Measurements from ENCODE around the gene GPSM3.

GPSM3 gene

DNA sequence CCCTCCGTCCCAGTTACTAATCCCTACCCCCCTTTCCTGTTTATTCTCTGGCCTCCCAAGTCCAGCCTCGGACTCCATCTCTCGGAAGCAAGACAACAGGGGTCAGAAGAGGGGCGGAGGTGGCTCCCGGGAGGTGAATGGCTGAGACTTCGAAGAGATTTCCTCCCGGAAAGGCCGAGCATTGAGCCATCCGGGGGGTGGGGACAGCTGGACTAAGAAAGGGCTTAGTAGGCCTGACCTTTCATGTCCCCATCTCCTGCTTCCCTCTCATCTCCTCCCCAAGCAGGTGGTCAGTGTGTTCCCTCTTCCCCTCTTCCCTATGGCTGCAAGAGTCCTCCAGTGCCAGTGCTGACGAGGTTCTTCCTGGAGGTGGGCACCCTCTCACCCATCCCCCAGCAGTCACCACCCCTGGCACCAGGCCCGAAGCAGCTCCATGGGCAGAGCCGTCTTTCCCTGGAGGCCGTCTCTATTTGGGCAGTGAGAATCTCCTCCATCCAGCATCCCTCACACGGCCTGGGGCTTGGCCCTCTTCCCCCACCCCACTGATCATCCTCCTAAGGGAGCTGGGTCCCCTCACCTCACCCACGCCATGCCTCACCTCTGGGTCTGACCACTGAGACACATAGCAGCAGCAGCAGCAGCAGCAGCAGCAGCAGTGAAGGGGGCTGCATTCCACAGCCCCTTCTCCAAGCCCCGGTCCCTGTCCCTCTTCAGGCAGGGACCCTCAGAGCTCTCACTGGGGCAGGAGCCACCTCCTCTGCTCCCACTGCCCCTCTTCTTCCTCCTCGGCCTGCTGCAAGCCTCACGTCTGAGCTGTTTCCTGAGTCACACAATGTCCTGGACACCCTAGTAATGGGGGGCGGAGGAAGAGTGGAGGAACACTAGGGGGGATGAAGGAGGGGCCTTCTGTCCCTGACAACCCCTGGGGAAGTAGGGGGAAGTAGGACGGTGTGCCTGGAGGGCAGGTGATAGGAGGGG, 31.1 kb upstream of the GPSM3 start, which contains the start of gene NOTCH4:
NOTCH4 (minus strand) TSS at position 810 of the 978 bp plus-strand sequence; CDS start at position 671, 139 bp downstream.
- TF ChIP-seq, protein P1, sequence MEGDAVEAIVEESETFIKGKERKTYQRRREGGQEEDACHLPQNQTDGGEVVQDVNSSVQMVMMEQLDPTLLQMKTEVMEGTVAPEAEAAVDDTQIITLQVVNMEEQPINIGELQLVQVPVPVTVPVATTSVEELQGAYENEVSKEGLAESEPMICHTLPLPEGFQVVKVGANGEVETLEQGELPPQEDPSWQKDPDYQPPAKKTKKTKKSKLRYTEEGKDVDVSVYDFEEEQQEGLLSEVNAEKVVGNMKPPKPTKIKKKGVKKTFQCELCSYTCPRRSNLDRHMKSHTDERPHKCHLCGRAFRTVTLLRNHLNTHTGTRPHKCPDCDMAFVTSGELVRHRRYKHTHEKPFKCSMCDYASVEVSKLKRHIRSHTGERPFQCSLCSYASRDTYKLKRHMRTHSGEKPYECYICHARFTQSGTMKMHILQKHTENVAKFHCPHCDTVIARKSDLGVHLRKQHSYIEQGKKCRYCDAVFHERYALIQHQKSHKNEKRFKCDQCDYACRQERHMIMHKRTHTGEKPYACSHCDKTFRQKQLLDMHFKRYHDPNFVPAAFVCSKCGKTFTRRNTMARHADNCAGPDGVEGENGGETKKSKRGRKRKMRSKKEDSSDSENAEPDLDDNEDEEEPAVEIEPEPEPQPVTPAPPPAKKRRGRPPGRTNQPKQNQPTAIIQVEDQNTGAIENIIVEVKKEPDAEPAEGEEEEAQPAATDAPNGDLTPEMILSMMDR (IDR thresholded peaks at IDR 0.05; ENCODE audit: insufficient read depth, low read depth, low read length, missing control alignments): no peak
- H3K4me3 ChIP-seq (ENCODE audit: low read depth, low read length): no peak within 1 kb of the TSS
- DNase-seq (ENCODE audit: low read depth): no peak

- TF ChIP-seq, protein P1 (IDR thresholded peaks at IDR 0.05; ENCODE audit: insufficient read depth, low read depth, low read length, missing control alignments): no peak
- no peak for DNase-seq (ENCODE audit: low read depth)
- no peak overlapping the region for H3K4me3 ChIP-seq (ENCODE audit: low read depth, low read length)
These were observed 30.1 kb upstream of the GPSM3 start for GRCh38 chr6:32222333-32223230.

DNA sequence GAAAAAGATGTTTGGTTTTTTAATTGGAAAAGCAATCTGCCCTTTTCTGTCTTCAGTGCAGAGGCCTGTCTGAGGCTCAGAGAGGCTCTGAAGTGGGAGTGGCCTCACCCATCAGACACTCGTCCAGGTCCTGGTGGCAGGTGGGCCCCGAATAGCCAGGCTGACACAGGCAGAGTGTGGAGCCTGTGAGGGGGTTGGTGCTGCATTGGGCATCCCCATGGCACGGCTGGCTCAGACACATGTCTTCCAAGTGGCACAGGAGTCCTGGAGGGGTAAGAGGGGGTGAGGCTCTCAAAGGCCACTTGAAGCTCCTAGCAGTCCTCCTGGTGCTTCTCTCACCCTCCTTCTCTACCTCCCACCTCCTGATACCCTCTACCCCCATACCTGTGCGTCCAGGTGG, 27.6 kb upstream of the GPSM3 start:
- DNase-seq (ENCODE audit: low read depth): no peak
- TF ChIP-seq, protein P1 (IDR thresholded peaks at IDR 0.05; ENCODE audit: insufficient read depth, low read depth, low read length, missing control alignments): no peak
- no peak overlapping the region for H3K4me3 ChIP-seq (ENCODE audit: low read depth, low read length)

- no peak for DNase-seq (ENCODE audit: low read depth)
- TF ChIP-seq, protein P1 (IDR thresholded peaks at IDR 0.05; ENCODE audit: insufficient read depth, low read depth, low read length, missing control alignments): no peak
- no peak overlapping the region for H3K4me3 ChIP-seq (ENCODE audit: low read depth, low read length)
These were observed 25.7 kb upstream of the GPSM3 start for GRCh38 chr6:32218167-32218566.

DNA sequence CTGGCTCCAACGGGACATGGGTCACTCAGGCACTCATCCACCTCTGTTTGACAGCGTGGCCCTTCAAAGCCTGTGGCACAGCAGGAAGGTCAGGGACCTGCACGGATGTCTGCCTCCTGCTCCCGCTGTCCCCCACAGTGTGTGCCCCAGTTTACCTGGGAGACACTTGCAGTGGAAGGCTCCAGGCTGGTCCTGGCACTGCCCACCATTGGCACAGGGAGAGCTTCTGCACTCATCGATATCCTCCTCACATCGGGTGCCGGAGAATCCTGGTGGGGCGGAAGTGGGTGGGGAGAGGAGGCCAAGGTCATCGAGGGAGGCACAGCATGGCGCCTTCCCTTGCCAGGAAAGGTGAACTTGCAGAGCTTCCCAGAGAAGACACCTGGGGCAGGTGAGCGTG, 24.6 kb upstream of the GPSM3 start:
- TF ChIP-seq, protein P1 (IDR thresholded peaks at IDR 0.05; ENCODE audit: insufficient read depth, low read depth, low read length, missing control alignments): no peak
- no peak overlapping the region for H3K4me3 ChIP-seq (ENCODE audit: low read depth, low read length)
- no peak for DNase-seq (ENCODE audit: low read depth)

- DNase-seq (ENCODE audit: low read depth): no peak
- TF ChIP-seq, protein P1 (IDR thresholded peaks at IDR 0.05; ENCODE audit: insufficient read depth, low read depth, low read length, missing control alignments): no peak
- no peak overlapping the region for H3K4me3 ChIP-seq (ENCODE audit: low read depth, low read length)
These were observed 23.8 kb upstream of the GPSM3 start for GRCh38 chr6:32216285-32216684.

Measured in GM12865 (cell line).